Measurements from ENCODE around the gene RMDN2.

DNA sequence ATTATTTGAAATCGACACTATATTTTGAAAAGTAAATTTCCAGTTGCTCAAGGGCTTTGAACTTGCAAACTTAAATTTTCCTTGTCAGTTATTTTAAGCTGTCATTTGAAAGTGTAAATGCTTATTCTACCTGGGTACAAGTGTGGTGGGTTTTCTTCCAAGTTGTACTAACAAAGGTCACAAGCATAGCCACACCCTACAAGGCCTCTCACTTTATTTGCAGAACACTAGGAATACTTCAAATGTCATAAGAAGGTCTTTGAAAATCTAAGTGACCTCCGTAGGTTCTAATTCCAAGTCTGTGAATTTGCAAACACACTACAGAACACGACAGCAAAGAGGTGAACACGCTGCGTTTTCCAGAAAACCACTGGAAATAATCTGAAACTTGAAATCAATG, 9.3 kb upstream of the RMDN2 start:
- TF ChIP-seq CTCF (IDR thresholded peaks at IDR 0.05): no peak
- no peak for TF ChIP-seq POLR2A (IDR thresholded peaks at IDR 0.05)
- TF ChIP-seq POLR2AphosphoS5 (IDR thresholded peaks at IDR 0.05): no peak
